Stimulated activated CD4-positive, alpha-beta T cell treated with anti-CD3 and anti-CD28 coated beads, Interleukin-15, amount 100 ng/mL, for 48 hours (primary cell): Measurements from ENCODE around the gene NAMPT.
"Not testable (repeated sequence)": the region's sequence is repeated elsewhere in the genome, so short reads cannot be mapped to it uniquely, and the experiment has no call there.

Source experiments
- DNase-seq, 2 donors: peaks; one replicate each; pipeline ENCODE4 v3.0.0-alpha.2; 2020; ENCODE audit warnings: low read depth in 2 of 2

Gene NAMPT

DNA sequence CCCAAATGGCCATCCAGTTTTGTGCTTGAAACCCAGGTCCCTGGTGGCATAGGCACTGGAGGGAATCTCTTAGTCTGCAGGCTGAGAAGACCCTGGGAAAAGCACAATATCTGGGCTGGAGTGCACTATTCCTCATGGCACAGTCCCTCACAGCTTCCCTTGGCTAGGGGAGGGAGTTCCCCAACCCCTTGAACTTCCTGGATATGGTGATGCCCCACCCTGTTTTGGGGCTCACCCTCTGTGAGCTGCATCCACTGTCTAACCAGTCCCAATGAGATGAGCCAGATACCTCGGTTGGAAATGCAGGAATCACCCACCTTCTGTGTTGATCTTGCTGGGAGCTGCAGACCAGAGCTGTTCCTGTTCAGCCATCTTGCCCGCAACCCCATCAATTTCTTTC is 19.8 kb upstream of the NAMPT start:
- no peak for DNase-seq

DNA sequence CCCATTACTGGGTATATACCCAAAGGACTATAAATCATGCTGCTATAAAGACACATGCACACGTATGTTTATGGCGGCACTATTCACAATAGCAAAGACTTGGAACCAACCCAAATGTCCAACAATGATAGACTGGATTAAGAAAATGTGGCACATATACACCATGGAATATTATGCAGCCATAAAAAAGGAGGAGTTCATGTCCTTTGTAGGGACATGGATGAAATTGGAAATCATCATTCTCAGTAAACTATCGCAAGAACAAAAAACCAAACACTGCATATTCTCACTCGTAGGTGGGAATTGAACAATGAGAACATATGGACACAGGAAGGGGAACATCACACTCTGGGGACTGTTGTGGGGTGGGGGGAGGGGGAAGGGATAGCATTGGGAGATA is 13.8 kb upstream of the NAMPT start:
- not testable (repeated sequence) for DNase-seq

DNA sequence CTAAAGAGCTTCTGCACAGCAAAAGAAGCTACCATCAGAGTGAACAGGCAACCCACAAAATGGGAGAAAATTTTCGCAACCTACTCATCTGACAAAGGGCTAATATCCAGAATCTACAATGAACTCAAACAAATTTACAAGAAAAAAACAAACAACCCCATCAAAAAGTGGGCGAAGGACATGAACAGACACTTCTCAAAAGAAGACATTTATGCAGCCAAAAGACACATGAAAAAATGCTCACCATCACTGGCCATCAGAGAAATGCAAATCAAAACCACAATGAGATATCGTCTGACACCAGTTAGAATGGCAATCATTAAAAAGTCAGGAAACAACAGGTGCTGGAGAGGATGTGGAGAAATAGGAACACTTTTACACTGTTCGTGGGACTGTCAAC is 13.4 kb upstream of the NAMPT start:
- not testable (repeated sequence) for DNase-seq

DNA sequence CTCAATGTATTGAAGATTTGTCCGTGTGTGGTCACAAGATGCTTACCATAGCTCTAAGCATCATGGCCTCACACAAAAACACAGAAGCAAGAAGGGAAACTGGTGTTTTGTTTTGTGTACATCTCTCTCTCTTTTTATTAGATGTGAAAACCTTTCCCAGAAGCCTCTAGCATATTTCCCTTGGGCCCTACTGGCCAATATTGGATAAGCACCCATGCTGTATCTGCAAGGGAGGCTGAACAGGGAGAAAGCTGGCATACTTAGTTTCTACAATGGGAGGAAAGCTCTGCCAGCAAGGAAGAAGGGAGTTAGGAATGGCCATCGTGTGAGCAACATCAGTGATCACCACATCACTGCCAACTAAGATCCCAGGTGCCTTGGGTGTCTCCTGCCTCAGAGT is 9.6 kb upstream of the NAMPT start:
- no peak for DNase-seq

DNA sequence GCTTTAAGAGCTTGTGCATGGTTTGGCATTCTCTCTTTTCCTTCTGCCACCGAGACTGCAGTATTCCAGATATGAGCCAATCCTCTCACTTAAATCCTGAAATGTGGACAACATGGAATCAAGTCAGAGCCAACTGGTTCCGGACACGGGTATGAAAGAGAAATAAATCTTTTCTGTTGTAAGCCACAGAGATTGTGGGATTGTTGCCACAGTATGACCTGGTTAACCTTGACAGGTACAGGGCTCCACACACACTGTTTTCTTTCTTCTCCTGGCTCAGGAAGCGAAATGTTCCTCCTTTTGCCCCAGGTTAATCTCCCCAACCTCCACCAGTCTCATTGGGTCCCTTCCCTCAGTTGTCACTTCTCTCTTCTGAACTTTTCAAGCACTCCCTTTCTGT is 6.5 kb upstream of the NAMPT start:
- no peak for DNase-seq

DNA sequence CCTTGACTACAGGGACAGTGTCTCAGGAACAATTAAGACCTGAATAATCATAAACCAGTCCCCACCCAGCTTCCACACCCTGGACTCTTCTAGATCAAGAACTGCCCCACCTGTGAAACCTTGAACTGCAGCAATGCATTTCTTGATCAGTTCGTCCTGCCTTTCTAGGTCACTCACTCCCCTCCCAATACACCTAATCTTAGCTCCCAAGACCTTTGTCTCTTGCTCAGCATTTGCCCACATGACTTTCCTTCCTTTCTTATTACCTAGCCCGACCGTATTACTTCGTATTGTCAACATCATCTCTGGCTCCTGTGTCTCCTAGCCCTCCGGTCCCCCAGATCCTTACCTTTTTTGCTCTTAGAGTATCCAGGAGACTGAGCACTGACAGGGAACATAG is 5.5 kb upstream of the NAMPT start:
- DNase-seq, result no peak

DNA sequence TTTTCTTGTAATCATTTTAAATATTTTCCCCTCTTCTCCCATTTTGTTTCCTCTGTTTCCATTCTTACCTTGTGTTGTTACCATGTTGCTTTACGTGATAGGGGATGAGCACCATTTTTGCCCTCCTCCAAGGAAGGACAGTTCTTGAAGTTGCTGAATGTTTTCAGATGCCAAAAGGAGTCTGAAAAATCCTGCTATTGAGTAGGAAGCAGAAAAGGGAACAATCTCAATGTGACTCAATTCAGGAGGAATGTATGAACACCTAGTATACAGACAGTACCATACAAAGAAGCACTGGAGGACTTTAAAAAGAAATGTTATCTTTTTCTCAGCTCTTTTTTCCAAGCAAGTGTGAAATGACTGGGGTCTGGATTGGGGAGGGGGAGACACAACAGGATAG is 5.1 kb upstream of the NAMPT start:
- no peak for DNase-seq

DNA sequence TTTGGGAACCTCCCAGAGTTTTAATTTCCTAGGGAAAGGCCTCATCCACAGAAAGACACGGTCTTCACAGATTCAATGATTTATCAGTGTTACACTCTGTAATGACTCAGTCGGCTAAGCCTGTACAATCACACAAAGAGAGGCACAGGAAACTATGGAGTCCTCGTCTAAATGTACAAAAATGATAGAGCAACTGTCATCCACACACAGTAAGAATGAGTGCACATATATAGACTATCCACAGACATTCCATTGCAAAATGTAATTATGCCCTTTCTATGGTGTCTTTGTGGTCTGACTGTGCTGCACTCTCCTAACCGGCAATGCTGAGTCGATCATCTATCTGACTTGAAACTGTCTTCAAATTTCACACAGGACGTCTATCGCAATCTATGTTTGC is 3.5 kb upstream of the NAMPT start:
- DNase-seq, result no peak

DNA sequence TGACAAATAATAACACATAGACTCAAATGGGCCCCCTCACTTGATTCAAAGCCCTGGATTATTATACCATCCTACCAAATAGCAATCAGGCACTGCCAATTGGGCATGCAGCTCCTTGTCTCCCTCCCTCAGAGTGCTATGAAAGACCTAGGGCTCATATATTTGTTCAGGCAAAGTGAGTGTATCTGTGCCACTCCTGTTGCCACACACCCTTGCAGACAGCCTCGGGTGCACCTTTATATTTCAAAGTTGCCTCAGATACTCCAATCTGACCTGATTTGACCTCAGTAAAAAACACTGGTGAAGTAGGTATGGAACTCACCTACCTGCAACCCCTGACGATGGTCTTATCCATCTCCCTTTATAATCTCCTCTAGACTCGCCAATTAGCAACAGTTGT is 3.0 kb upstream of the NAMPT start:
- no peak for DNase-seq

DNA sequence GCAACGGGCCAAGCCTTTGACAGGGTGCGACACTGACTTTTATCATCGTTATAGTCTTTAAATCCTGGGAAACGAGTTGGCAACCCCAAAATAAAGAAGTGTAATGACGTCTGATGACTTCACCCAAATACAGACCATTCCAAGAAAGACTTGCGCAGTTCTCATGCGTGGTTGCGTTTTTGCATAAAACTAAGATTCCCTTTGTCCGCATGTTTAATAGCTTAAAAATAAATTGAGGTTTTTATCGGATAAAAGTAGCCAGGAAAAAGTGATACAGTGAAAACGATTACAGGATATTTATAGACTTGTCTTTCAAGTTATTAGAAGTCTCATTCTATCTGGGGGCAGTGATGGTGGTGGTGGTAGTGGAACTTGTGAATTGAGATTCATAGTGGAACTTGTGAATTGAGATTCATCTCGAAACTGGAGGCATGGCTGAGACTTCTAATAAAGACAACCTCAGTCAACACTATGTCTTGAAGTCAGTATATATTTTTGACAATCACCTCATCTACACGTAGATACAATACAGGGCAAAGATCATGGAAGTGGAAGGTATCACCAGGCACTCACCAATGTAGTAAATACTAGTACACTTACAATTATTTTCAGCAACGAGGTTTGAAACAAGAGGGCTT is 1.2 kb upstream of the NAMPT start:
- DNase-seq, result peak; percentile 35 to 43

DNA sequence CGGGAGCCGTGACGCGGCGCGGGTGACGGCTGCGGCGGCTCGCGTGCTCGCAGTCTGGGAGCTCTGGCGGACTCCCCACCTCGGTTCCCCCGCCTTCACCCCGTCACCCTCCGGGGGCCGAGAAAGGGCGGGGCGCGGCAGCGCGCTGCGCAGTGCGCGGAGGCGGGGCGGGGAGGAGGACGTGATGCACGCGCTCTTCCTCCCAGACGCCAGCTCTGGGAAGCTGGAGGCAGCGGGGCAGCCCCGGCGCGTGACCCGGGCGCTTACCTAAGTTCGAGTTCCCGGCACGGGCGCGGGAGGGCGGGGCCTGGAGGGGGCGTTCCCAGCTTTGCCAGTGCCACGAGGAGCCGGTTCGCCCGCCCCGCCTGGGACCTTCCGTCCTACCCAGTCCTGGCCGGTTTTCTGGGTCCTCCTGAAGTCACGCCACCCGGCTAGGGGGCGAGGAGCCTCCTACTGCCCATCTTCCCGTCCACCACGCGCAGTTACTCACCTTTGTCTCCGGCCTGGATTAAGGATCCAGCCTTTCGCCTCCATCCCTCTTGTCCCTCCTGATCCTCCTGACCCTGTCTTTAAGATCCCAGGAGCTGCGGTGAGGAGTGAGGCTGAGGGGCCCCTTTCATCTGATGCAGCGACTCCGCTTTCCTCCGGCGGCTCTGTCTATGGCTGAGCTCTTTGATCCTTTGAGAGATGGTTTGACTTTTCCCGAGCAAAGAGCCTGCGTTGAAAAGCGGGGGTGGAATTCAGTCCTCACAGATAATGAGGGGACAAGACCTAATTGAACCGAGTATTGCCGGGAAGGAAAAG is 470 bp upstream of the NAMPT start:
- DNase-seq, result peak; percentile 99

DNA sequence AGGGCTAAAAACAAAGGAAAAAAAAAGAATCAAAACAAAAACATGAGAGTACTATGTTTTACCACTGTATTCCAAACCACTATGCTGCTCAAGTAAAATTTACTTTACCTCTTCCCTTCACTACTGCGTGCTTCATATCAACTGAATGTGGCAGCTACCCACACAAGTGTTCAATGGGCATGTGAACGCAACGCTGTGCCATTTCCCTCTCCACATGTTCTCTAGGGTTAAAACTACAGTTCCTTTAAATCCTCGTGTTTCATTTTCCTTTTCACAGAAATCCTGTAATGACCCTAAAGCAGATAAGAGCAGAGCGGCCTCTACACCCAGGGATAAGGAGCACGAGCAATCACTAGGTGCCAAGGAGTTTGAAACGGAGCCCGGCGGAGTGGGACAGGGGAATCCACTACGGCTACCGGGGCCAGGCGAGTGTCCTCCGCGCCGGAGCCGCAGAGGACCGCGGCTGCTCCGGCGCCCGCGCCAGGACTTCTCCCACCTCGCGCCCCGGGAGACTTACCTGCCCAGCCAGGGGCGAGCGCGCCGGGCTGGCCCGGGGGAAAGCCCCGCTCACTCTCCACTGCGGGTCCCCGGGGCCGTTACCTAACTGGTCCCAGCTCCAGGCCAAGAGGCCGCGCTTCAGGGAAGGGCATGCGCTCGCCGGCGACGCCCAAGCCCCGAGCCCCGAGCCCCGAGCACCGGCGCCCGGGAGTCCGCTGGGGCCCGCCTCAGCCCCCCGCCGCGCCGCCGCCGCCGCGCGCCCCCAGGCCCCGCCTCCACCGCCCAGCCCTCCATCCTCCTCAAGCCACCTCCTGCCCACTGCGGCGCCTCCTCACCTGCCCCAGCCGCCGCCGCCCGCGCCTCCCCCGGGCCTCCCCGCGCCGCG is 711 bp downstream of the NAMPT start:
- peak; percentile 21 to 22 for DNase-seq

DNA sequence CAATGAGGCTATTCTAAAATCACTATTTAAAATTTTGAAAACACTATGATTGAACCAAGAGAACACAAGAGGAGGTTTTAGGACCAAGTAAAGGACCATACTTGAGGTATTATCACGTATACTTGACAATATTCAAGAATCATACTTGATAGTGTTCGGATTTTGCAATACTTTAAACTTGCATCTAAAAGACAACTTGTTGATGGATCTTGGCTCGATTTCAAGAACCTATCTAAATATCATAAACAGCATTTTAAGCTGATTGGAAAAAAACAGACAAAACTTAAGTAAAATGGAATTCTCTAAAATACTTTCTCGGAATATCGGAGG is 1.3 kb downstream of the NAMPT start:
- DNase-seq, result no peak

DNA sequence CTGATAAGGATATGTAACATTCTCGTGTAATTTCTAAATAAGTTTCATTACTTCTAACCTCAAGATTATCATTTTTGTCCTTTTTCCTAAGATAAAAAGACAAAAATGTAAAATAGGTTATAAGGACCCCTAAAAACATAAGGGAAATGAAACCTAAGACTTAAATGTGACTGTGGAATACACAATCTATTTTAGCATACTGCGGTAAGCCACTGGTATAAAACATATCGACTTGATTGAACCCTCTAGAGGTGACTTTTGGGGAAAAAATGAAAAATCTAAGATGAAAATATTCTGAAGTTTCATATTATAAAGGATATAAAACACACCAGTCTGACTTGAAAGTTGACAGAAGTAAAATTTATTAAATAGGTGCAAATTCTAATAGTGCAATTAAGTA is 1.9 kb downstream of the NAMPT start:
- DNase-seq, result no peak

DNA sequence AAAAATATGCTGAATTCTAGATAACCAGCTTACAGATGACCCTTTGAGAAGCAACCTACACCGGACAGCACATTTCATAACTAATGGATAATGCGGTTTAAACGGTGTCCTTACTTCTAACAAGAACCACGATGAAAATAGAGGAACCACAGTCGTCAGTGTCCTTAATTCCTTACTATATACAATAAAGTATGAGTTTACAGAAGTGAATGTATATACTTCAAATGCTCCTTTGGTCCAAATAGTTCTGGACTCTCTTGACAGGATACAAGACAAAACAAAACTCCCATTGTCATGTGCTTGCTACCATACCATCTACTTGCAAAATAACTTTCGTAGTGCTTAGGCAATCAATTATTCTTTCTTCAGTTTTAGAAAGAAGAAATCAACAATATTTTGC is 2.4 kb downstream of the NAMPT start:
- no peak for DNase-seq

DNA sequence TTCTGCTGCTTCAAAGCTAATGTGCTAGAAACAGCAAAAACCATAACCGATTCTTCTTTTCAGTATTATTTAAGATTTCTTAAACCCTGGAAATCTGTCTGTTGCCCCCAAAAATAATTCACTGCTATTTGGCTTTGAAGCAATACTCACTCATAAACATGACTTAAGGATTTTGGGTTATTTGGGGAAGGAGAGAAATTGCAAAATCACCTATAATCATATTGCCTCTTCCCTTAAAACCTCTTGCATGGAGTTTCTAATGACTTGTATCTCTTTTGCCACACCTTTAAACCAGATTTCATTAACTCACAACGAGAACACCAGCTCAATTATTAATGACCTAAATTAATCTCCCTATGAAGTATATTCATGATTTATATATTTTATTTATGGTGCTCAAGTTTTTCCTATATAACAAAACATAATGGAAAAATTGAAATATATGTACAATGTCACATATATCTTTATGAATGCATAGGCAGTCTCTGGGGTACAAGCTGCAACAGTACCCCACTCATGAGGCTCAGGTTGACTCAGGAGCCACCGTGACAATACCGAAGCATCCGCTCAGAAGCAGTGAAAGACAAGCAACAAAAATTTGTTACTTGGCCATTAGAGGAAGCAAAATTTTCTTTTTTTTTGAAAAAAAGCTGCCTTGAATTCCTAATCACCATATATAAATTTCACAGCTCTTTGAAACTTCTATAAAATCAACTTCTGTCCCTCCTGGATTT is 3.0 kb downstream of the NAMPT start:
- peak in 1 of 2 donors; percentile 22 for DNase-seq

DNA sequence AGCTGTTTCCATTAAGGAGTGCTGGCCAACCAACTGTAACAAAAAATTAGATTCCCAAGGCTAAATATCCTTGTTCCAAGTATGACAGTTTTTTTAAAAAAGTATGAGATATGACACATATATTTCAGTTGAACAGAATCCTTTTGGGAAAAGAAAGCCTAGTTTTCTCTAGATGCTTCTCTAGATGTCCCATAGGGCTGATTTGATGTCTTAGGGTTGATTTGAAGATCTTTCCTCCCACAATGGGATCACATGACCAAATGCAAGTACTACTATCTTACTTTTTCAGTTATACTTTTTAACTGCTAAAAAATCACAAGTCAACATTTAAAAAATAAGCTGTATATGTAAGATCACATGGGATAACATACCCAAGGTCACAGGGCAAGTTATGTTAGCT is 3.7 kb downstream of the NAMPT start:
- DNase-seq, result no peak

DNA sequence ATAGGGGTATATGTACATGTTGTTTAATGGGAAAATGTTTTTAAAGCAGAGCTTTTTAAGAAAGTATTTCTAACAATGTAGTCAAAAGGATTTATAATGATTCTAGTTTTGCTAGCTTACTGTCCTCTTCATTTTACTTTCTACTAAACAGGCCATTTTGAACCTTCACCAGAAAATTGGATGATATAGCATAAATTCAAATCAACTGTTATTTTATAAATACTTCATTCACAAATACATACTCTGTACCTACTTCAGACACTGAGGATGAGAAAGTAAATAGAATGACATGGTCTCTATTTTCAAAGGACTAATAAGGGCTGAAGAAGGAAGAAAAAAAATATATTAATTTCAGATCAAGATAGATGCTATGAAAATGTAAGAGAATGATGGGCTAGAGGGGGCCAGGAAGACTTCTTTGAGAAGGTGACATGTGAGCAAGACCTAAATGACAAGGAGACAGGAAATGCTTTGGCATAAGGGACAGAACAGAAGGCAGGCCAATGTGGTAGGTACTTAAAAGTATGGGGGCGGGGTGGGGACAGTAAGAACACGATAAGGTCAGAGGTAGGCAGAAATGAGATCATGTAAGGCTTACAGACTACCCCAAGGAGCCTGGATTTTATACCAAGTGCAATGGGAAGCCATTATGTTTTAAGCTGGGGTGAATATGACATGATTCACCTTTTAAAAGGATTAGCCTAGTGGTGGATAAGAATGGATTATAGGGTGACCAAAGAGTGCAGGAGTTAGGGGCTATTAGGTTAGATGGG is 5.2 kb downstream of the NAMPT start:
- peak; percentile 27 to 44 for DNase-seq

DNA sequence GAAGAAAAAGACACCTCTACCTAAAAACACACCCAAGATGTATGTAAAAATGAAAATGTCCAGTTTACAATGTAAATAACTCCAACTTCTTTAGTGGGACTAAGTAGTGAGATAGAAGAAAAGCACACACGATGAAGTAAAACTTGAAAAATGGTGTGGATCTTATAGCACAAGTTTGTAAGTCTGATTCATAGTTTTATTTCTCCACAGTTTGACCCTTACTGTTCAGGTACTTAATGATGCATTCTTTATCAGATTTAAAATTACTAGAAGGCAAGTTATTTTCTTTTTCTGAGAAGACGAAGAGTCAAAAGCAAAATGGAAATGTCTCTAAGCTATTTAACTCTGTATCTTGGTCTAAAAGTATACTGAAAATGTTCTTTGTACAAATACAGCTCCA is 6.1 kb downstream of the NAMPT start:
- DNase-seq, result no peak

DNA sequence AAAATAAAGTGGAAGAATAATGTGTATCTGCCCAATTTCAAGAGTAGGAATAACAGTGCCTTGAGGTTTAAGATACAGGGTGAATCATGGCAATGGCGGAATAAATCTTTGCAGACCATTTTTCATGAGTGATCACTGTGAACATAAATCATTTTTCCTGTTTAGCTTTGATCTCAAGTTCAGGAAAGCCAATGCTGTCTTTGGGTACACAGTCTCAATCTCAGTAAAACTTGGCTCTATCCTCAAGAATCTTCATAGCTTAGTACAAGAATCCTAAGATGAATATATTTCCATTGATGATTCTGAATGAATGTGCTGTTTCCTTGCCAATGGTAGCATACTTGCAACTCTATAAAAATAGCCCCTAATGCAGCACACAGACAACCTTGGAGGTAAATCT is 6.8 kb downstream of the NAMPT start:
- DNase-seq, result no peak

DNA sequence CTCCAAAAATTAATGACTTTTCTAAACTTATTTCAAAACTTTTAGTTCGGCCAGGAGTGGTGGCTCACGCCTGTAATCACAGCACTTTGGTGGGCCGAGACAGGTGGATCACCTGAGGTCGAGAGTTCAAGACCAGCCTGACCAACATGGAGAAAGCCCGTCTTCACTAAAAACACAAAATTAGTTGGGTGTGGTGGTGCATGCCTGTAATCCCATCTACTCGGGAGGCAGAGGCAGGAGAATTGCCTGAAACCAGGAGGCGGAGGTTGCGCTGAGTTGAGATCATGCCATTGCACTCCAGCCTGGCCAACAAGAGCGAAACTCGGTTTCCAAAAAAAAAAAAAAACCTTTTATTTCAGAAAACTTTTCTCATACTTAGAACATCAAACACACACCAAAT is 8.3 kb downstream of the NAMPT start:
- DNase-seq, result no peak
